Lower leg skin (tissue), 3 donors: ENCODE data around the gene SIPA1.

ENCODE experiments used
- POLR2A ChIP-seq, 2 donors: fragments of 450-650 bp; IDR thresholded peaks; one replicate each; pipeline ENCODE4 v1.6.1; 2016 to 2017; ENCODE audit warnings: antibody characterized with exemption in 2 of 2, mild to moderate bottlenecking in 1 of 2, moderate library complexity in 1 of 2
- TF ChIP-seq, protein P1 (sequence below), 3 donors: fragments of 450-650 bp; IDR thresholded peaks; one replicate each; pipeline ENCODE4 v1.5.1; 2016; ENCODE audit warnings: antibody characterized with exemption in 3 of 3, mild to moderate bottlenecking in 3 of 3, moderate library complexity in 2 of 3

DNA sequence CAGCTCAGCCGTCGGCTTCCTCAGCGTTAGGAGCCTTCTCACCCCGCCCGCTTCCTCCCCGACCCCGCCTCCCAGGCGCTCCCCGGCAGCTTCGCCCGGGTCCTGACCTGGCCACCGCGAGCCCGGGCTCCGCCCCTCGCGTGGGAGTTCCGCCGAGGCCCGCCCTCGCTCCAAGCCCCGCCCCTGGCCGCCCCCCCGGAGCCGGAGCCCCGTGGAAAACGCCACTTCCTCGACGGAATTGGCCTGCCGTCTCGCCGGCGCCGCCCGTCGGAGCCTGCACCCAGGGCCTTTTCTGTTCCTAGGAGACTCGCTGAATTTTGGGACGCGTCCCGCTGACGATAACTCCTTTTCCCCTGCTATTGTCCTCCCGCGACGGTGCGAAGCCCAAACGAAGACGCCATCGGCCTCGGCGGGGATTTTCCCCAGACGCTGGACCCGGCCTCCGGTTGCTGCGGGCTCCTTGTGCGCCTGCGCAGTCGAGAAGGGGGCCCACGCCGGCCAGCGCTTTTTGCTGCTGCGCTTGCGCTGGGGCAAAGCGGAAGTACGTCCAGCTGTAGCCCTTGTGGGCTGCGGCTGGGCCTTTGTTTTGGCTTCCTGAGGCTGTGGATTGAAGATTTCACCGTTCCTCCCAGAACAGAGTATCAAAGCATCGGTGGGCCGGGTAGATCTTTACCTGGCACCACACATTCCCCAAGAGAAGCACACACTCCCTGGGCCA lies 14.8 kb downstream of the SIPA1 start:
- TF ChIP-seq, protein P1, sequence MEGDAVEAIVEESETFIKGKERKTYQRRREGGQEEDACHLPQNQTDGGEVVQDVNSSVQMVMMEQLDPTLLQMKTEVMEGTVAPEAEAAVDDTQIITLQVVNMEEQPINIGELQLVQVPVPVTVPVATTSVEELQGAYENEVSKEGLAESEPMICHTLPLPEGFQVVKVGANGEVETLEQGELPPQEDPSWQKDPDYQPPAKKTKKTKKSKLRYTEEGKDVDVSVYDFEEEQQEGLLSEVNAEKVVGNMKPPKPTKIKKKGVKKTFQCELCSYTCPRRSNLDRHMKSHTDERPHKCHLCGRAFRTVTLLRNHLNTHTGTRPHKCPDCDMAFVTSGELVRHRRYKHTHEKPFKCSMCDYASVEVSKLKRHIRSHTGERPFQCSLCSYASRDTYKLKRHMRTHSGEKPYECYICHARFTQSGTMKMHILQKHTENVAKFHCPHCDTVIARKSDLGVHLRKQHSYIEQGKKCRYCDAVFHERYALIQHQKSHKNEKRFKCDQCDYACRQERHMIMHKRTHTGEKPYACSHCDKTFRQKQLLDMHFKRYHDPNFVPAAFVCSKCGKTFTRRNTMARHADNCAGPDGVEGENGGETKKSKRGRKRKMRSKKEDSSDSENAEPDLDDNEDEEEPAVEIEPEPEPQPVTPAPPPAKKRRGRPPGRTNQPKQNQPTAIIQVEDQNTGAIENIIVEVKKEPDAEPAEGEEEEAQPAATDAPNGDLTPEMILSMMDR (IDR thresholded peaks at IDR 0.05), result no peak
- no peak for TF ChIP-seq POLR2A (IDR thresholded peaks at IDR 0.05)
